Cardiac muscle cell (in vitro differentiated cells and primary cell): ENCODE data around the gene AQR. TPM values are rescaled to one million over a fixed set of nuclear protein-coding genes. Genes with fewer than 3 reads are reported as not detected.

Source experiments
- DNase-seq, 2 donors: peaks; one replicate each; pipeline versions ENCODE4 v3.0.0 to v3.0.0-alpha.2; 2010 to 2017; ENCODE audit warnings: low read depth in 1 of 2, low spot score in 1 of 2
- H3K27ac ChIP-seq: fragments of 200-600 bp; sonication (generic); 2 replicates; pipeline ENCODE4 v1.5.1; 2016
- H3K27me3 ChIP-seq: fragments of 200-600 bp; sonication (generic); 2 replicates; pipeline ENCODE4 v1.6.0; 2016; ENCODE audit warnings: control low read depth
- H3K36me3 ChIP-seq: fragments of 200-600 bp; sonication (generic); 2 replicates; pipeline ENCODE4 v1.5.1; 2016; ENCODE audit warnings: control low read depth
- H3K4me1 ChIP-seq: fragments of 200-600 bp; sonication (generic); 2 replicates; pipeline ENCODE4 v1.8.1; 2017; ENCODE audit warnings: low read depth, mild to moderate bottlenecking, mixed run types
- H3K4me3 ChIP-seq: fragments of 200-600 bp; sonication (generic); 2 replicates; pipeline ENCODE4 v1.5.1; 2016; ENCODE audit warnings: mild to moderate bottlenecking
- H3K9me3 ChIP-seq: fragments of 200-600 bp; sonication (generic); 2 replicates; pipeline ENCODE4 v1.5.1; 2017; ENCODE audit warnings: low read depth, mild to moderate bottlenecking, control low read depth
- CTCF ChIP-seq: IDR thresholded peaks from 2 replicates; pipeline ENCODE4 v1.5.1; 2012; ENCODE audit warnings: low read depth, mild to moderate bottlenecking, low read length
- polyA plus RNA-seq: library from polyadenylated mRNA; unstranded; fragments of >200 nt; fragmentation: Nextera tagmentation; extraction: Ambion mirVana; gene quantifications from 2 replicates; pipeline ENCODE4 v1.2.1, GENCODE V29; 2016
- total RNA-seq: library from RNA; depleted of rRNA; stranded (reverse); fragments of >200 nt; gene quantifications from 2 replicates; pipeline ENCODE4 v1.2.3, GENCODE V29; 2016

AQR gene
- total and polyA plus RNA-seq, 2 experiments from 2014 or later: 14.7 to 20.6 TPM

- H3K27ac ChIP-seq: no peak overlapping the region
- H3K9me3 ChIP-seq: no peaks in the 10 kb centered on the region
- H3K4me3 ChIP-seq: no peak overlapping the region
- no peak for TF ChIP-seq CTCF
- no peak for DNase-seq
- H3K36me3 ChIP-seq: no peaks in the 10 kb centered on the region
- peaks cover 45% of the 10 kb centered on the region for H3K4me1 ChIP-seq
- H3K27me3 ChIP-seq: no peaks in the 10 kb centered on the region
Measured at GRCh38 chr15:34802371-34802770, 167.2 kb downstream of the AQR start.

Other genes starting within 250 kb of the AQR start
- 0.45 and 0.56 TPM in 2 replicates for gene GJD2, start 214.7 kb downstream of the AQR start, total RNA-seq
- not detected in 2 replicates for gene GJD2, start 214.7 kb downstream of the AQR start, polyA plus RNA-seq
- gene ACTC1, start 174.2 kb downstream of the AQR start, total RNA-seq: 1,687 and 2,394 TPM in 2 replicates
- 7,757 and 12,075 TPM in 2 replicates for gene ACTC1, start 174.2 kb downstream of the AQR start, polyA plus RNA-seq
- 22.6 and 28.9 TPM in 2 replicates for gene ZNF770, start 18.5 kb upstream of the AQR start, total RNA-seq
- 53.8 and 64.5 TPM in 2 replicates for gene ZNF770, start 18.5 kb upstream of the AQR start, polyA plus RNA-seq
- not detected in 2 replicates for gene NANOGP8, start 115.6 kb upstream of the AQR start, total RNA-seq
- gene NANOGP8, start 115.6 kb upstream of the AQR start, polyA plus RNA-seq: 0.25 TPM in 1 of 2 replicates, not detected in the other